Measurements from ENCODE around the gene SFTA2. TPM values are rescaled to one million over a fixed set of nuclear protein-coding genes. Genes with fewer than 3 reads are reported as not detected.

The SFTA2 gene
- total and polyA plus RNA-seq, 9 of the 15 experiments (the other 6 are each of a cell fraction or from before 2014, with no cell fraction given), result not detected

DNA sequence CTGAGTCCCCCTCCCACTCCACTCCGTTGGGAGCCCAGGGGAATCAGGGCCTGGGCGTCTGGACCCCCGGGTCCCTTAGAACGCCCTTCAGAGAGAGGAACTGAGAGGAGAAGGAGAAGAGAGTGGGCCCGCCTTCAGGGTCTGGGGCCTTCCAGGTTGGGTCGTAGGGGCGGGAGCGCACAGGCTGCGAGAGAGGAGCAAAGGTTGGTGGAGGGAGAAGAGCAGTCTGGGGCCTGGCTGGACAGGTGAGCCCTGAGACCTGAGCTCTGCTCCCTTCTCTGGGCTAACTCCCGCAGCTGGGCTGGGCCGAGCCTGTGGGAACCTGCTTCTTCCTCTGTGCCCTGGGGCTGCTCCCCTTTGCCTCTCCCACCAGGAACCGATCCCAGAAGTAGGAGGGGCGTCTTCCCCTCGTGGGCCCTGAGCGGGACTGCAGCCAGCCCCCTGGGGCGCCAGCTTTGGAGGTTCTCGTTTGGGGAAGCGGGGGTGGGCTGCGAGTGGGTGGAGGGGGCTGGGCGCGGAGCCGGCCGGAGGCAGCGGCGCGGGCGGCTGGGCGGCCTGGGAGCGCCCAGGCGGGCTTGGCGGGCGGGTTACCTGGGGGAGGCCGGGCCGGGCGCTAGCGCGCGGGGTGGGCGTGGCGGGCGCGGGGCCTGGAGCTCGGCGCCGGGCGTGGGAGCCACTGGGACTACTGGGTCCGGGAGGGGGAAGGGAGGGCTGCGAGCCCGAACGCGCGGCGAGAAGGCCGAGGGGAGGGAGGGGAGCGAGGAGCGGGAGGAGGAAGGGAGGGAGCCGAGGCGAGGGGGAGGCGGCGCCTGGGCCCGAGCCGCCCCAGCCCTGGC, 48.1 kb downstream of the SFTA2 start, which contains the start of gene DDR1 (continued):
- TF ChIP-seq, protein P1, sequence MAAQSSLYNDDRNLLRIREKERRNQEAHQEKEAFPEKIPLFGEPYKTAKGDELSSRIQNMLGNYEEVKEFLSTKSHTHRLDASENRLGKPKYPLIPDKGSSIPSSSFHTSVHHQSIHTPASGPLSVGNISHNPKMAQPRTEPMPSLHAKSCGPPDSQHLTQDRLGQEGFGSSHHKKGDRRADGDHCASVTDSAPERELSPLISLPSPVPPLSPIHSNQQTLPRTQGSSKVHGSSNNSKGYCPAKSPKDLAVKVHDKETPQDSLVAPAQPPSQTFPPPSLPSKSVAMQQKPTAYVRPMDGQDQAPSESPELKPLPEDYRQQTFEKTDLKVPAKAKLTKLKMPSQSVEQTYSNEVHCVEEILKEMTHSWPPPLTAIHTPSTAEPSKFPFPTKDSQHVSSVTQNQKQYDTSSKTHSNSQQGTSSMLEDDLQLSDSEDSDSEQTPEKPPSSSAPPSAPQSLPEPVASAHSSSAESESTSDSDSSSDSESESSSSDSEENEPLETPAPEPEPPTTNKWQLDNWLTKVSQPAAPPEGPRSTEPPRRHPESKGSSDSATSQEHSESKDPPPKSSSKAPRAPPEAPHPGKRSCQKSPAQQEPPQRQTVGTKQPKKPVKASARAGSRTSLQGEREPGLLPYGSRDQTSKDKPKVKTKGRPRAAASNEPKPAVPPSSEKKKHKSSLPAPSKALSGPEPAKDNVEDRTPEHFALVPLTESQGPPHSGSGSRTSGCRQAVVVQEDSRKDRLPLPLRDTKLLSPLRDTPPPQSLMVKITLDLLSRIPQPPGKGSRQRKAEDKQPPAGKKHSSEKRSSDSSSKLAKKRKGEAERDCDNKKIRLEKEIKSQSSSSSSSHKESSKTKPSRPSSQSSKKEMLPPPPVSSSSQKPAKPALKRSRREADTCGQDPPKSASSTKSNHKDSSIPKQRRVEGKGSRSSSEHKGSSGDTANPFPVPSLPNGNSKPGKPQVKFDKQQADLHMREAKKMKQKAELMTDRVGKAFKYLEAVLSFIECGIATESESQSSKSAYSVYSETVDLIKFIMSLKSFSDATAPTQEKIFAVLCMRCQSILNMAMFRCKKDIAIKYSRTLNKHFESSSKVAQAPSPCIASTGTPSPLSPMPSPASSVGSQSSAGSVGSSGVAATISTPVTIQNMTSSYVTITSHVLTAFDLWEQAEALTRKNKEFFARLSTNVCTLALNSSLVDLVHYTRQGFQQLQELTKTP (IDR thresholded peaks at IDR 0.05; ENCODE audit: low read depth in 1 of 2, partially characterized antibody in 2 of 2), result no peak
- TF ChIP-seq SIX5 (IDR thresholded peaks at IDR 0.05; ENCODE audit: borderline replicate concordance in 1 of 2, insufficient read depth in 1 of 2, low read depth in 1 of 2, low read length in 2 of 2) (no peak), HEY1 (CRISPR knock-in tag; IDR thresholded peaks at IDR 0.05; ENCODE audit: borderline replicate concordance) (no peak), DACH1 (IDR thresholded peaks at IDR 0.05; ENCODE audit: partially characterized antibody) (no peak), ZNF282 (CRISPR knock-in tag; IDR thresholded peaks at IDR 0.05) (no peak), ZNF212 (CRISPR knock-in tag; IDR thresholded peaks at IDR 0.05) (no peak), ZBTB8A (IDR thresholded peaks at IDR 0.05; ENCODE audit: partially characterized antibody) (no peak)
- TF ChIP-seq, protein P2, sequence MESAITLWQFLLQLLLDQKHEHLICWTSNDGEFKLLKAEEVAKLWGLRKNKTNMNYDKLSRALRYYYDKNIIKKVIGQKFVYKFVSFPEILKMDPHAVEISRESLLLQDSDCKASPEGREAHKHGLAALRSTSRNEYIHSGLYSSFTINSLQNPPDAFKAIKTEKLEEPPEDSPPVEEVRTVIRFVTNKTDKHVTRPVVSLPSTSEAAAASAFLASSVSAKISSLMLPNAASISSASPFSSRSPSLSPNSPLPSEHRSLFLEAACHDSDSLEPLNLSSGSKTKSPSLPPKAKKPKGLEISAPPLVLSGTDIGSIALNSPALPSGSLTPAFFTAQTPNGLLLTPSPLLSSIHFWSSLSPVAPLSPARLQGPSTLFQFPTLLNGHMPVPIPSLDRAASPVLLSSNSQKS (CRISPR knock-in tag; IDR thresholded peaks at IDR 0.05), result no peak
- TF ChIP-seq, protein P3, sequence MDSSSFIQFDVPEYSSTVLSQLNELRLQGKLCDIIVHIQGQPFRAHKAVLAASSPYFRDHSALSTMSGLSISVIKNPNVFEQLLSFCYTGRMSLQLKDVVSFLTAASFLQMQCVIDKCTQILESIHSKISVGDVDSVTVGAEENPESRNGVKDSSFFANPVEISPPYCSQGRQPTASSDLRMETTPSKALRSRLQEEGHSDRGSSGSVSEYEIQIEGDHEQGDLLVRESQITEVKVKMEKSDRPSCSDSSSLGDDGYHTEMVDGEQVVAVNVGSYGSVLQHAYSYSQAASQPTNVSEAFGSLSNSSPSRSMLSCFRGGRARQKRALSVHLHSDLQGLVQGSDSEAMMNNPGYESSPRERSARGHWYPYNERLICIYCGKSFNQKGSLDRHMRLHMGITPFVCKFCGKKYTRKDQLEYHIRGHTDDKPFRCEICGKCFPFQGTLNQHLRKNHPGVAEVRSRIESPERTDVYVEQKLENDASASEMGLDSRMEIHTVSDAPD (CRISPR knock-in tag; IDR thresholded peaks at IDR 0.05), result no peak
- TF ChIP-seq, protein P4, sequence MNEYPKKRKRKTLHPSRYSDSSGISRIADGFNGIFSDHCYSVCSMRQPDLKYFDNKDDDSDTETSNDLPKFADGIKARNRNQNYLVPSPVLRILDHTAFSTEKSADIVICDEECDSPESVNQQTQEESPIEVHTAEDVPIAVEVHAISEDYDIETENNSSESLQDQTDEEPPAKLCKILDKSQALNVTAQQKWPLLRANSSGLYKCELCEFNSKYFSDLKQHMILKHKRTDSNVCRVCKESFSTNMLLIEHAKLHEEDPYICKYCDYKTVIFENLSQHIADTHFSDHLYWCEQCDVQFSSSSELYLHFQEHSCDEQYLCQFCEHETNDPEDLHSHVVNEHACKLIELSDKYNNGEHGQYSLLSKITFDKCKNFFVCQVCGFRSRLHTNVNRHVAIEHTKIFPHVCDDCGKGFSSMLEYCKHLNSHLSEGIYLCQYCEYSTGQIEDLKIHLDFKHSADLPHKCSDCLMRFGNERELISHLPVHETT (CRISPR knock-in tag; conservative IDR thresholded peaks at IDR 0.05 in 1 of 2, IDR thresholded peaks at IDR 0.05 in 1 of 2), result peak in 1 of 2 experiments; percentile 39; a peak in 1 of 4 replicates

Measured in K562 (cell line).